Anterior cingulate cortex (tissue), 58 donors: Measurements from ENCODE around the gene CINP.
"Not testable (repeated sequence)": the region's sequence is repeated elsewhere in the genome, so short reads cannot be mapped to it uniquely, and the experiment has no call there.

Experiments
- DNase-seq, 58 donors: peaks; one replicate each; lab custom pipeline; 2025; lab: John Stamatoyannopoulos, UW

The CINP gene

DNA sequence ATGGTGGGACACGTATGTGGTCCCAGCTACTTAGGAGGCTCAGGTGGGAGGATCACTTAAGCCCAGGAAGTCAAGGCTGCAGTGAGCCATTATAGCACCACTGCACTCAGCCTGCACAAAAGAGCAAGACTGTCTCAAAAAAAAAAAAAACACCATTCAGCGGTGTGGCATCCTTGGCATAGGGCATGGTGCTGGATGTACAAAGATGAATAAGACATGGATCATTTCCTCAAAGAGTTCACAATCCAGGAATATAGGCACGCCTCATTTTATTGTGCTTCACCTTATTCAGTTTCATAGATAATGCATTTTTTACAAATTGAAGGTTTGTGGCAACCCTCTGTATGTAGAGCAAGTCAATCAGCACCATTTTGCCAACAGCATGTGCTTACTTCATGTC, 6.4 kb downstream of the CINP start:
- no peak for DNase-seq

DNA sequence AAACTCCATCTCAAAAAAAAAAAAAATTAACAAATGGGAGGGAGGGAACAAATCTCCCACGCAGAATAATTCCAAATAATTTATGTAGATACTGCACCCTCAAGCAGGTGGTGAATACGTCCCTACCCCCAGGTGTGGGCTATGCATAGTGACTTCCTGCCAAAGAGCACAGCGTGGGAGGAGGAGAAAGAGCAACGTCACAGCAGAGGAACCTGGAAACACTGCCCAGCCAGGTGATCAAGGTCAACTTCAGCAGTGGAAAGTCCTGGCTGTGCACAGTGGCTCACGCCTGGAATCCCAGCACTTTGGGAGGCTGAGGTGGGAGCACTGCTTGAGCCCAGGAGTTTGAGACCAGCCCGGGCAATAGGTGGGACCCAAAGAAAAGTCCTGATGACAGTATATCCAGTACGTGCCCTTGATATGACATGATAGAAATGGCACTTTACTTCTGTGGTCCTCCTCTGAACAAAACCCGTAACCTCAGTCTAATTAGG, 9.5 kb downstream of the CINP start:
- DNase-seq = no peak

DNA sequence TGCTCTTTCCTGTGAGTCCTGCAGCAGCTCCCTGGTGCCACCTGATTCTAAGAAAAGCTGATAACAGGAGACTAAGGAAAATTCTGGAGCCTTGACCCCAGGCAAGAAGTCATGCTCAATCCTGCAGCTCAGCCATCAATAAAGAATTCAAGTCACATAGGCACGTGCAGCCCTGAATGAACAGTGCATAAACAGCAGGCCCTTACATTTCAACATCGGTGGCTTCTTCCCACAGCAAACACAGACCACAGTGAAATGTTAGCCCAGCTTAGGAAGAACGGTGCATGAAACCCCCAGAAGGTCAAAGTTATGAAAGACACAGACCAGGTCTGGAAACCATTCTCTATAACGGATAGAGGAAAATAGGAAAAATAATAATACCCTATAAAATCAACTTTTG, 10.5 kb downstream of the CINP start:
- DNase-seq = peak in 3 of 58 donors; percentile 13 to 26 (median 23)

DNA sequence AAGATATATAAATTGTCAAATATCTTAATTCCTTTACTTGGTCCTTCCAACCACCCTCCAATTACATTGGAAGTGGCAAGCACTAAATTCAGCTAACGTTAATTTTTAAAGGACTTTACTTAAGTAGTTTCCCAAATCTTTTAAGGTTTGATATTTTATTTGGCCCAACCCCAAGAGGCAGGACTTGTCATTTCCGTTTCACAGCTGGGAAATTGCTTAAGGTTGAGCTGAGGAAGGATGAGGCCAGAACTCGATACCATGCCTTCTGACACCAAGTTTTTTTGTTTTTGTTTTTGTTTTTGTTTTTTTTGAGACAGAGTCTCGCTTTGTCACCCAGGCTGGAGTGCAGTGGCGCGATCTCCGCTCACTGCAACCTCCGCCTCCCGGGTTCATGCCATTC, 11.1 kb downstream of the CINP start:
- not testable (repeated sequence) for DNase-seq

DNA sequence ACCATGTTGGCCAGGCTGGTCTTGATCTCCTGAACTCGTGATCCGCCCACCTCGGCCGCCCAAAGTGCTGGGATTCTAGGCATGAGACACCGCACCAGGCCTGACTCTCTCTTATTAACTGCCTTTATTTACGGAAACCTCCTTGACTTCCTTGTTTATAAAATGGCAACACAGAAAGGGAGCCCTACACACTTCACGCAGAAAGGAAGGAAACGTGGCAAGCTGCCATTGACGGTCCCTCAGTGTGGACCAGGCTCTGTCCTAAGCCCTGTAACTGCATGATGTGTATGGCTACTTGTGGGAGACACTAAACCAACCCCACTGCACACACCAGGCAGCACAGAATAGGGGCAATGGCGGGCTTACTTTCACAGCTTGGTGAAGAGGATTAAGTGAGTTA, 11.7 kb downstream of the CINP start:
- no peak for DNase-seq

DNA sequence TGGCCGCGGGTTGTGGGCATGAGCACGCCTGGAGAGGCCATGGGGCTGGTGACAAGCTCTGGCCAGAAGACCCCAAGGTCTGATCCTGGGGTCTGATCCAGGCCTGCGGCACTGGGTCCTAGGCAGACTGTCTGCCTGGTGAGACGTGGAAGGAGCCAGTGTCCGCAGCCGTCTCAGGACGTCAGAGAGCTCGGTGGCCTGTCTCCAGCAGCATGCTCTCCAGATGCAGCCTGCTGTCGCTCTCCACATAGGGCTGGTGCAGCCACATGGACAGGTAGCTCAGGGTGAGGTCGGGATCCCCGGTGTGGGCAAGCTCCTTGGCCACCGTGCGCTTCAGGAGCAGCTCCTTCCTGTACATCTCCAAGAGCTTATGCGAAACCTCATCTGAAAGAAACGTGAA, 14.3 kb downstream of the CINP start:
- DNase-seq = no peak

DNA sequence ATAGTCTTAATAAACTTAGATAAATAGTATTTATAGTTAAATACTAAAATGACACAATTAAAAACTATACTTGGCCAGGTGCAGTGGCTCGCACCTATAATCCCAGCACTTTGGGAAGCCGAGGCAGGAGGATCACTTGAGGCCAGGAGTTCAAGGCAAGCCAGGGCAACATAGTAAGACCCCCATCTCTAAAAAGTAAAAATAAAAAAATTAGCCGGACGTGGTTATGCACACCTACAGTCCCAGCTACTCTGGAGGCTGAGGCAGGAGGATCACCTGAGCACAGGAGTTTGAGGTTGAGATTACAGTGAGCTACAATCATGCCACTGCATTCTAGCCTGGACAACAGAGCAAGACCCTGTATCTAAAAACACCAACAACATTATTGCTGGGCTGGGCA, 16.0 kb downstream of the CINP start:
- no peak for DNase-seq

DNA sequence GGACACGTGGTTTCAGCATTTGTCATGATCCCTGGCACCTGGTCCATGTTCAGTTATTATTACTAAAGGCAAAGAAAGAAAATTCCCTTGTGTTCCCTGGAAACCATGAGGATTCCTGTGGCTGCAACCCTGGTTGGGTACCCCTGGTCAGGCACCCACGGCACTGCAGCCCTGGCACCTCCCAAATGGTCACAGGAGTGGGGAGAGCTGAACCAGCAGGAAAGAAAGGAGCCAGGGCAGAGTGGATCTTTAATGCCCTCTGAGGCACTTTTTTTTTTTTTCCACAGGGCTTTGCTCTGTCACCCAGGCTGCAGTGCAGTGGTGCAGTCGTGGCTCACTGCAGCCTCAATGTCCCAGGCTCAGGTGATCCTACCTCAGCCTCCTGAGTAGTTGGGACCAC, 17.5 kb downstream of the CINP start:
- no peak for DNase-seq

DNA sequence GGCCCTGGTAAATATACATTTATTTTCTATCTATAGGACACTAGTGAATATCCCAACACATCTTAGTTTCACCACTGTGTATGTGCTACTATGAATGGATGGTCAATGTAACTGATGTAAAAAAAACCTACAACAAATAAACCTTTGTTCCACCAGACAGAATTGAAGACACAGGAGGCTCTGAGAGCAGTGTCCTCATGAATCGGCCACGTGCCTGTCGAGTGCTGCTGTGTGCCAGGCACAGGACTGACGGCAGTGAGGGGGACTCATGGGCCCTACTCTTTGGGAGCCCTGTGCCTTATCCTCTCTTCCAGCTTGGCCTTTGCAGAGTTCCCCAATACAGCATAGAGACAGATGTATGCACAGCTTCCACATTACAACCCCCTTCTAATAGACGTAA, 18.2 kb downstream of the CINP start:
- DNase-seq = peak in 52 of 58 donors; percentile 8 to 90 (median 70)

DNA sequence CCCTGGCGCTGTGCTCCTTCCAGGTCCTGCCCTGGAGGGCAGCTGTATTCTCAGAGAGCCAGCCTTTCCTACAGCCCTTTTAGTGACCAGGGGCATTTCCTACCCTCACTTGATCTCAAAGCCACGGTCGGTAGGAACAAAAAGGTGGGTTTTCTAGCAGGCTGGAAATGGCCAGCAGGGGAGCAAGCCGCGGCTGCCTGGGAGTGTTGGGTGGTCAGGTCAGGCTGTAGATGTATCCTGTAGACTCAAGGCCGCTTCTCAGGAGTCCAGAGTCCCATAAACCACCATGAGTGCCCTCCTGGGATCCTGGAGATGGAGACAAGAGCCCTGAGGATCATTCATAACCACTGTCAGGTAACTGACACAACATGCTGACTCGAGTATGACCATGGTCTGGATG, 18.6 kb downstream of the CINP start:
- peak in 1 of 58 donors; percentile 61 for DNase-seq

DNA sequence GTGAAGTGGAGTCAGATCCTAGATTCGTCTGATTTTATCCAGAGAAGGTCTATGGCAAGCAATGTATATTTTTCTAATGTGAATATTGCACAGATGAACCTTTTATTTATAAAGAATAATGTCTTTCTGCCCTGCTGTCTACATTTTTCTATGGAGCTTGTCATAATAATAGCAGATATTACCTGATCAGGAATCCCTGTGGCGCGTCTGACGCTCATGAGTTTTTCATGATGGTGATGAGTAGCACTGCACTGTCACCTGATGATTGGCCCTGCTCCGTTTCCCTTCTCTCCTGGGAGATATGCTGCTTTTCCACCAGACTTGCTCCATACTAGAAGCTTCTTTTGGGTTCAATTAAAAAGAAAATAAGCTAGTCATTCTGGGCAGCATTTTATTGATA, 20.5 kb downstream of the CINP start:
- no peak for DNase-seq

DNA sequence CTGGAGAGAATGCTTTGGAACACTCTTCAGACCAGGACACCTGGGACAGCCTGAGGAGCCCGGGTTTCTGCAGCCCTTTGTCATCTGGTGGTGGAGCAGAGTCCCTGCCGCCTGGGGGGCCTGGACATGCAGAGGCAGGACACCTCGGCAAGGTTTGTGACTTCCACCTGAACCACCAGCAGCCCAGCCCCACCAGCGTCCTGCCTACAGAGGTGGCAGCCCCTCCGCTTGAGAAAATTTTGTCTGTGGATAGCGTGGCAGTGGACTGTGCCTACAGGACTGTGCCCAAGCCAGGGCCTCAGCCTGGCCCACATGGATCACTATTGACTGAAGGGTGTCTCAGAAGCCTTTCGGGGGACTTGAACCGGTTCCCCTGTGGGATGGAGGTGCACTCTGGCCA, 21.1 kb downstream of the CINP start:
- DNase-seq = no peak

DNA sequence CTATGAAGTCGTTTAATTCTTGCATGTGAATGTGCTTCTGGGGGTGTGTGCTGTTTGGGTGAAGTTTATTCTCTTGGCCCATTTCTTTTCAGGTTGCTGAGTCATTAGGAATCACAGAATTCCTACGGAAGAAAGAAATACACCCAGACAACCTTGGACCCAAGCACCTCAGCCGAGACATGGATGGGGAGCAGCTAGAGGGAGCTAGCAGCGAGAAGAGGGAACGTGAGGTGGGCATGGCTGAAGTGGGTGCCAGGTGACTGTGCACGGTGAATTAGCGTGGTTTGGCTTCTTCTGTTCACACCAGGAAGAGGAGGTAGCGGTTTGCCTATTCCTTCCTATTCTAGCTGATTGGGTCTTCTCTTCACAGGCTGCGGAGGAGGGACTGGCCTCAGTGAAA, 24.0 kb downstream of the CINP start:
- no peak for DNase-seq

DNA sequence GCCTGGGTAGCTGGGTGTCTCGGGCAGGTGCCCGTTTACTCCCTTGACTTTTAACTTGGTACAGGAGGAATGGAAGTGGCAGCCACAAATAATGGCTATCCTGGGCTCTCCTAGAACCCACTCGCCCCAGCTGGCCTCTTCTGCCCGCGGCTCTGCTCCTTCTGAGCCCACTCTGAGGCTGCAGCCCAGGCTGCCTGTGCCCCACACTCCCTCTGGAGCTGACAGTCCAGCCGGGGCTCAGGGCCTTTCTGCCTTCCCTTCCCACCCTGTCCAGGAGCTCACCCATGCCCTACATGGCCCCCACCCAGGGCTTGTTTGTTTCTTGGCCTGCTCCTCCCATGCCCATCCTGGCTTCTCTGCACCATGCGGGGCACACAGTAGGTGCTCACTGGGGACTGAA, 27.5 kb downstream of the CINP start:
- DNase-seq = no peak

DNA sequence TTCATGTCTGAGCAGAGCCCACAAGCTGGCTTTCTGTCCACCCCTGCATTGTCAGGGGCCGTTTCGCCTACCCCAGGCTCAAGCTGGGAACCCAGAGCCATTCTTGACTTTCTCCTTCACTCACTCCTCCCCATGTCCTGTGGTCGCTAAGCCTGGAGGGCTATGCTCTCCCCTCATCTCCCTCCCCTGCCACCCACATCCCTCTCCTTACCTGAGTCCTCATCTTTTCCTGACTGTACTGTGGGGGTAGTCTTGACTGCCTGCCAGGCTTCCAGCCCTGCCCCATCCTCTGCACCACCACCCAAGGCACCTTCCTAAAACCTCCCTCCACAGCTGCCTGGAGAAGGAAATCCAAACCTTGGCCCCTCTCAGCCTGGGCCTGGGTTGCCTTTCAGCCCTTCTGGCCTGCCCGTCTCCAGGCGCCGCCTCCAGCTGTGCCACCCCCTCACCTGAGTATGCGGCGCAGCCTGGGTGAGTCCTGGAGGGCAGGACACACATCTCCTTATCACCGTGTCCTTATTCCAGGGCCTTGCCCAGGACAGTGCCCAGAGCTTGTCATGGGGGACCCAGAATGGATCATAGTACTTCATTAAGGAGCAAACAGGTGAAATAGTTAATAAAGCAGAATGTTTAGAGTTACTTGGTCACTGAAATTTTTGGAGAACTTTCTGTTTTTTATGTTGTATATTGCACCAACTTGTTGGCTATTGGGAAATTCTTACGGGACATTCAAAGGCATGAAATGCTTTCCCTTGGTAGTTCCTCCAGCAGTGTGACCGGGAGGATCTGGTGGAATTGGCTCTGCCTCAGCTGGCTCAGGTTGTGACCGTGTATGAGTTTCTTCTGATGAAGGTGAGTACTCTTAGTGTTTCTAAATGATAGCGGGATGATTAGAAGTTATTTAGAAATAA, 28.6 kb downstream of the CINP start:
- no peak for DNase-seq

DNA sequence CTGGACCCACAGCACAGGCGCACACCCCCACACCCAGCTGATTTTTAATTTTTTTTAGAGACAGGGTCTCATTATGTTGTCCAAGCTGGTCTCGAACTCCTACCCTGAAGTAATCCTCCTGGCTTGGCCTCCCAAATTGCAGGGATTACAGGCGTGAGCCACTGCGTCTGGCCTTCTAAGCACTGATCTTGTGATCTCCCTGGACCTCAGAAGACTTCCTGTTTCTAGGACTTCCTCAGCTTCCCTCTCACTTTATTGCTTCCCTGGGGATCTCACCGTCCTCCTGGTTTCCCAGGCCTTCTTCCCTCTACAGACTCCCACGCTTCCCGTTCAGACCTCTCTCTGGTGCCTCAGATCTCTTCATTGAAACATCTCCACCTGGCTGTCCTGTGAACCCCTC, 29.3 kb downstream of the CINP start:
- no peak for DNase-seq

DNA sequence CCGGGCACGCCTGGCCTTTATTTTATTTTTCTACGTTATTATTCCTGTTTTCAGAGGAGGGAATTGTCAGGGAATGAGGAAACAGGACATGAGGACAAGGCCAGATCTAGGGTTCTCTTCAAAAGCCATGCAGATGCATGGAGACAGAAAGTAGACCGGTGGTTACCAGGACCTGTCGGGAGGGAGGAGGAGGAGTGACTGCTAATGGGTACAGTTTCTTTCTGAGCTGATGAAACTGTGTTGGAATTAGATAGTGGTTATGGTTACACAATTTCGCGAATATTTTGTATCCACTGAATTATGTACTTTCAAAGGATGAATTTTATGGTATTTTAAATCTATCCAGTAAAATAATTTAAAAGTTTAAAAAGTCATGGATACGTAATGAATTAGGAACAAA, 31.9 kb downstream of the CINP start:
- DNase-seq = no peak

DNA sequence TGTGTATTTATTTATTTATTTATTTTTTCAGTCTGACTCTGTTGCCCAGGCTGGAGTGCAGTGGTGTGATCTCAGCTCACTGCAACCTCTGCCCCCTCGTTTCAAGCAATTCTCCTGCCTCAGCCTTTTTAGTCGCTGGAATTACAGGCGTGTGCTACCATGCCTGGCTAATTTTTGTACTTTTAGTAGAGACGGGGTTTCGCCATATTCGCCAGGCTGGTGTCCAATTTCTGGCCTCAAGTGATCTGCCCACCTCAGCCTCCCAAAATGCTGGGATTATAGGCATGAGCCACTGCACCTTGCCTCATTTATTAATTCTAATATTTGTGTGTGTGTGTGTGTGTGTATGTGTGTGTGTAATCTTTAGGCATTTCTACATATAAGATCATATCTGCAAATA, 33.3 kb downstream of the CINP start:
- DNase-seq = not testable (repeated sequence)

DNA sequence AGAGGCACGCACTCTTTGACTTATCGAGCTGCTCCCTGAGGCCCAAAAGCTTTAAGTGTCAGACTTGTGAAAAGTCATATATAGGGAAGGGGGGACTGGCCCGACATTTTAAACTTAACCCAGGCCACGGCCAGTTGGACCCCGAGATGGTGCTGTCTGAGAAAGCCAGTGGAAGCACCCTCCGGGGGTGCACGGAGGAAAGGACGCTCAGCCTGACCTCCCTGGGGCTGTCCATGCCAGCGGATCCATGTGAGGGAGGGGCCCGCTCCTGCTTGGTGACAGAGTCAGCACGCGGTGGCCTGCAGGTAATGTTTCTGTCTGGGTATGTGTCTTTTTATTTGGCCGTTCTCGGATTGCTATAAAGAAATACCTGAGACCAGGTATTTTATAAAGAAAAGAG, 36.1 kb downstream of the CINP start:
- no peak for DNase-seq

DNA sequence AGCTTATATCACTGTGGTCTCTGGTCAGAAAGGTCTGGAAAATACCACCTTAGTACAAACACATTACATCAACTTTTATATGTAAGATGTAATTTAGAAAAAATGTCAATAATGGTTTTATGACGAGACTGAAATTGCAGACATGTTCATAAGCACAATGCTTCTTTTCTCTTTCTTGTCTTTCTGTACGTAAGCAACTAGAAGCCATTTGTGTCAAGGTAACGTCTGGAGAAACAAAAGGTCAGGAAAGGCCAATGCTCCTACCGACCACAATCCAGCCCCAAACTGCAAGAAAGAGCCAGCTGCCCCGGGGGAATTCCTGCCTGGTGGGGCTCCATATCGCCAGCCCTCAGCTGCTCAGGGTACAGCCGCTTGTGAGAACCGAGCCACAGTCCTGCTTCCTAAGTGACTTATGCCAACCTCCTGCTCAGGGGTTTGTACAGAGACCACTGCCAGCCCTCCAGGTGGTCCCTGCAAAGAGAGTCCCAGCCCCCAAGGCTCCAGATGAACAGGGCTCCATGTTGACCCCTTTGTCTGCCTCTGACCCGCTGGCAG, 36.8 kb downstream of the CINP start:
- no peak for DNase-seq

DNA sequence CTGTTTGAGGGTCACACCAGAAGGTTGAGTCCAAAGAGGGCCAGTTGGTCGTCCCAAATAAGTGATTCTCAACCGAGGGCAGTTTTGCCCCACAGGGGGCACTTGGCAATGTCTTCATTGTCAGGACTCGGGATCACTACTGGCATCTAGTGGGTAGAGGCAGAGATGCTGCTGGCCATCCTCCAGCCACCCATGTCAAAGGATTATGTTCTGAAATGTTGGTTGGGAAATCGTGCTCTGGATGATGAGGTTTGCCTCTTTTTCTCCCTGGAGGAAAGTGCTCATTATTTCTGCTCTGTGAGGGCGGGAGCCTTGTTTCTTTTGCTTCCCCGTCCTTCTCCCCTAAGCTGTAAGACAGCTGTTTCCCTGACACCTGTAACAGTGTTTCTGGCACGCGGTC, 39.6 kb downstream of the CINP start:
- DNase-seq = peak in 46 of 58 donors; percentile 19 to 78 (median 48)
